GM19099 (cell line): ENCODE results near the gene NCOA6.

Experiments
- POLR2A ChIP-seq: IDR thresholded peaks from 3 replicates; pipeline ENCODE4 v1.6.1; 2011; ENCODE audit warnings: low read depth; ENCODE audit not compliant: insufficient read length; ENCODE audit errors: extremely low read depth

Gene NCOA6

GRCh38 chr20:34850969-34851368 lies 25.5 kb upstream of the NCOA6 start:
- TF ChIP-seq POLR2A, result no peak

GRCh38 chr20:34849778-34850177 lies 24.3 kb upstream of the NCOA6 start:
- TF ChIP-seq POLR2A, result no peak

GRCh38 chr20:34848597-34848996 lies 23.1 kb upstream of the NCOA6 start:
- TF ChIP-seq POLR2A, result no peak

- TF ChIP-seq POLR2A, result no peak
These were observed 18.0 kb upstream of the NCOA6 start for GRCh38 chr20:34843421-34843820.

GRCh38 chr20:34842143-34842542 lies 16.7 kb upstream of the NCOA6 start:
- TF ChIP-seq POLR2A, result no peak

GRCh38 chr20:34834459-34834893 lies 9.0 kb upstream of the NCOA6 start:
- TF ChIP-seq POLR2A, result no peak

- TF ChIP-seq POLR2A, result no peak
These were observed 6.5 kb upstream of the NCOA6 start for GRCh38 chr20:34831936-34832335.

GRCh38 chr20:34829191-34829590 lies 3.7 kb upstream of the NCOA6 start:
- TF ChIP-seq POLR2A, result no peak

GRCh38 chr20:34824806-34825529 lies 483 bp downstream of the NCOA6 start:
- TF ChIP-seq POLR2A, result peak; percentile 68

- no peak for TF ChIP-seq POLR2A
These were observed 1.0 kb downstream of the NCOA6 start for GRCh38 chr20:34824452-34824805.

- TF ChIP-seq POLR2A, result no peak
These were observed 1.4 kb downstream of the NCOA6 start for GRCh38 chr20:34824026-34824425.

- no peak for TF ChIP-seq POLR2A
These were observed 4.5 kb downstream of the NCOA6 start for GRCh38 chr20:34820805-34821578.

GRCh38 chr20:34817801-34818200 lies 7.7 kb downstream of the NCOA6 start:
- no peak for TF ChIP-seq POLR2A

- no peak for TF ChIP-seq POLR2A
These were observed 8.4 kb downstream of the NCOA6 start for GRCh38 chr20:34817072-34817471.

- TF ChIP-seq POLR2A, result no peak
These were observed 9.8 kb downstream of the NCOA6 start for GRCh38 chr20:34815636-34816035.

- no peak for TF ChIP-seq POLR2A
These were observed 16.9 kb downstream of the NCOA6 start for GRCh38 chr20:34808583-34808982.
